ENCODE measurements around the gene MEIKIN. TPM values are rescaled to one million over a fixed set of nuclear protein-coding genes. Genes with fewer than 3 reads are reported as not detected.

The MEIKIN gene
- total and polyA plus RNA-seq, 2 of the 13 experiments (the other 11 are each of a cell fraction or from before 2014, with no cell fraction given) = not detected

DNA sequence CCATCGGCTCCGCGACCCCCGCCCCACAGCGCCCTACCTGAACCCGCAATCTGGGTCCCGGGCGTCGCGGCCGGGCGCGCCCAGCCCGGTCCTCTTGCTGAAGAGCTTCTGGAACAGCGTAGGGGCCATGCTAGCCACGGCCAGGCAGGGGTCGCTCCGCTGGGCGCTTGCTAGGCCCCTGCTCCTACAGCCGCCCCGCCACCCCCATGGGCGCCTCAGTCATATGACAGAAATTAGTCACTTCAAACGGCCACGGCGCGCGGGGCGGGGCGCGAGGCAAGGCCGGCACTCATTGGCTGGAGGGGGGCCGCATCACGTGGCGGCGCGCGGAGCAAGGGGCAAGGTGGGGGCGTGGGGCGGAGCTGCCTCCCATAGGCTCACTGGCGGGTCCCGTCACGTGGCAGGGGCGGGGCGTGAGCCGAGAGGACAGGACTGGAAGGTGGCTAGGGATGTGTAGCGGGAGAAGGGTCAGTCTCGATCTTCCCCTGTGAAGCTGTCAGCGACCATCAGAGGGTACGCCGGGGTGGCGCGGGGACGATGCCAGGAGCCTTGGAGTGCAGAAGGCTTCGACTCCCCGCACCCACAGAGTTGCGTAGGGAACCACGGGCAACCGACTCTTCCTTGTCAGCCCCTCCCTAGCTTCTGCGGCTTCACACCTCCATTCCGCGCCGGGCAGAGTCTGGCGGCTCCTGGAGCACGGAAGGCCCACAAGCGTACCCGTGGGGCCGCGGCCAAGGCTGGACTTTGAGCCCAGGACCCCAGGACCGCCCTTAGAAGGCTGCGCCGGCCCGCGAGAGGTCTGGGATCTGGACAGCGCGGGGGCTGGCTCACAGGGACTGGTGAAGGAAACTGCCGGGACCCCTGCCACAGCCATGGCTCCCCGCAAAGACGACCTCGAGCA is 148.4 kb downstream of the MEIKIN start, which contains the start of gene FNIP1 (continued):
- TF ChIP-seq ZNF337 (CRISPR knock-in tag; IDR thresholded peaks at IDR 0.05; ENCODE audit: borderline replicate concordance, low read depth) = no peak
- TF ChIP-seq TAF15 (IDR thresholded peaks at IDR 0.05; ENCODE audit: low read depth, low read length, poor library complexity, severe bottlenecking) = no peak
- TF ChIP-seq, protein P1, sequence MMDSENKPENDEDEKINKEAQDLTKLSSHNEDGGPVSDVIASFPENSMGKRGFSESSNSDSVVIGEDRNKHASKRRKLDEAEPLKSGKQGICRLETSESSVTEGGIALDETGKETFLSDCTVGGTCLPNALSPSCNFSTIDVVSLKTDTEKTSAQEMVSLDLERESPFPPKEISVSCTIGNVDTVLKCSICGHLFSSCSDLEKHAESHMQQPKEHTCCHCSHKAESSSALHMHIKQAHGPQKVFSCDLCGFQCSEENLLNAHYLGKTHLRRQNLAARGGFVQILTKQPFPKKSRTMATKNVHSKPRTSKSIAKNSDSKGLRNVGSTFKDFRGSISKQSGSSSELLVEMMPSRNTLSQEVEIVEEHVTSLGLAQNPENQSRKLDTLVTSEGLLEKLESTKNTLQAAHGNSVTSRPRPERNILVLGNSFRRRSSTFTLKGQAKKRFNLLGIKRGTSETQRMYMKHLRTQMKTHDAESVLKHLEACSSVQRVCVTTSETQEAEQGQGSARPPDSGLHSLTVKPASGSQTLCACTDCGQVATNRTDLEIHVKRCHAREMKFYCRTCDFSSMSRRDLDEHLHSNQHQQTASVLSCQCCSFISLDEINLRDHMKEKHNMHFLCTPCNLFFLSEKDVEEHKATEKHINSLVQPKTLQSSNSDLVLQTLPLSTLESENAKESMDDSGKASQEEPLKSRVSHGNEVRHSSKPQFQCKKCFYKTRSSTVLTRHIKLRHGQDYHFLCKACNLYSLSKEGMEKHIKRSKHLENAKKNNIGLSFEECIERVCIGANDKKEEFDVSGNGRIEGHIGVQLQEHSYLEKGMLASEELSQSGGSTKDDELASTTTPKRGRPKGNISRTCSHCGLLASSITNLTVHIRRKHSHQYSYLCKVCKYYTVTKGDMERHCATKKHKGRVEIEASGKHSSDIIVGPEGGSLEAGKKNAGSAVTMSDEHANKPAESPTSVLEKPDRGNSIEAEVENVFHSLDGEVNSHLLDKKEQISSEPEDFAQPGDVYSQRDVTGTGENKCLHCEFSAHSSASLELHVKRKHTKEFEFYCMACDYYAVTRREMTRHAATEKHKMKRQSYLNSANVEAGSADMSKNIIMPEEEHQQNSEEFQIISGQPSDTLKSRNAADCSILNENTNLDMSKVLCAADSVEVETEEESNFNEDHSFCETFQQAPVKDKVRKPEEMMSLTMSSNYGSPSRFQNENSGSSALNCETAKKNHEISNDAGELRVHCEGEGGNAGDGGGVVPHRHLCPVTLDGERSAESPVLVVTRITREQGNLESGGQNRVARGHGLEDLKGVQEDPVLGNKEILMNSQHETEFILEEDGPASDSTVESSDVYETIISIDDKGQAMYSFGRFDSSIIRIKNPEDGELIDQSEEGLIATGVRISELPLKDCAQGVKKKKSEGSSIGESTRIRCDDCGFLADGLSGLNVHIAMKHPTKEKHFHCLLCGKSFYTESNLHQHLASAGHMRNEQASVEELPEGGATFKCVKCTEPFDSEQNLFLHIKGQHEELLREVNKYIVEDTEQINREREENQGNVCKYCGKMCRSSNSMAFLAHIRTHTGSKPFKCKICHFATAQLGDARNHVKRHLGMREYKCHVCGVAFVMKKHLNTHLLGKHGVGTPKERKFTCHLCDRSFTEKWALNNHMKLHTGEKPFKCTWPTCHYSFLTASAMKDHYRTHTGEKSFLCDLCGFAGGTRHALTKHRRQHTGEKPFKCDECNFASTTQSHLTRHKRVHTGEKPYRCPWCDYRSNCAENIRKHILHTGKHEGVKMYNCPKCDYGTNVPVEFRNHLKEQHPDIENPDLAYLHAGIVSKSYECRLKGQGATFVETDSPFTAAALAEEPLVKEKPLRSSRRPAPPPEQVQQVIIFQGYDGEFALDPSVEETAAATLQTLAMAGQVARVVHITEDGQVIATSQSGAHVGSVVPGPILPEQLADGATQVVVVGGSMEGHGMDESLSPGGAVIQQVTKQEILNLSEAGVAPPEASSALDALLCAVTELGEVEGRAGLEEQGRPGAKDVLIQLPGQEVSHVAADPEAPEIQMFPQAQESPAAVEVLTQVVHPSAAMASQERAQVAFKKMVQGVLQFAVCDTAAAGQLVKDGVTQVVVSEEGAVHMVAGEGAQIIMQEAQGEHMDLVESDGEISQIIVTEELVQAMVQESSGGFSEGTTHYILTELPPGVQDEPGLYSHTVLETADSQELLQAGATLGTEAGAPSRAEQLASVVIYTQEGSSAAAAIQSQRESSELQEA (CRISPR knock-in tag; IDR thresholded peaks at IDR 0.05; ENCODE audit: not compliant biosample characterization) = no peak
- no peak; the same call in 1 of the 2 replicates for TF ChIP-seq ZNF367 (CRISPR knock-in tag; IDR thresholded peaks at IDR 0.05; ENCODE audit: borderline replicate concordance)
- 0 out of 2 replicates have a peak, but pooled peaks have one; percentile 70 for TF ChIP-seq ZNF577 (CRISPR knock-in tag; IDR thresholded peaks at IDR 0.05; ENCODE audit: borderline replicate concordance, low read depth)
- peak; percentile 35 for TF ChIP-seq CHD2 (IDR thresholded peaks at IDR 0.05; ENCODE audit: low read depth, low read length)
- TF ChIP-seq KLF9 (CRISPR knock-in tag; IDR thresholded peaks at IDR 0.05; ENCODE audit: low read depth) = no peak
- TF ChIP-seq, protein P2, sequence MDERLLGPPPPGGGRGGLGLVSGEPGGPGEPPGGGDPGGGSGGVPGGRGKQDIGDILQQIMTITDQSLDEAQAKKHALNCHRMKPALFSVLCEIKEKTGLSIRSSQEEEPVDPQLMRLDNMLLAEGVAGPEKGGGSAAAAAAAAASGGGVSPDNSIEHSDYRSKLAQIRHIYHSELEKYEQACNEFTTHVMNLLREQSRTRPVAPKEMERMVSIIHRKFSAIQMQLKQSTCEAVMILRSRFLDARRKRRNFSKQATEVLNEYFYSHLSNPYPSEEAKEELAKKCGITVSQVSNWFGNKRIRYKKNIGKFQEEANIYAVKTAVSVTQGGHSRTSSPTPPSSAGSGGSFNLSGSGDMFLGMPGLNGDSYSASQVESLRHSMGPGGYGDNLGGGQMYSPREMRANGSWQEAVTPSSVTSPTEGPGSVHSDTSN (CRISPR knock-in tag; IDR thresholded peaks at IDR 0.05) = no peak
- peak; percentile 89 for TF ChIP-seq MXD4 (CRISPR knock-in tag; IDR thresholded peaks at IDR 0.05)
- TF ChIP-seq, protein P3, sequence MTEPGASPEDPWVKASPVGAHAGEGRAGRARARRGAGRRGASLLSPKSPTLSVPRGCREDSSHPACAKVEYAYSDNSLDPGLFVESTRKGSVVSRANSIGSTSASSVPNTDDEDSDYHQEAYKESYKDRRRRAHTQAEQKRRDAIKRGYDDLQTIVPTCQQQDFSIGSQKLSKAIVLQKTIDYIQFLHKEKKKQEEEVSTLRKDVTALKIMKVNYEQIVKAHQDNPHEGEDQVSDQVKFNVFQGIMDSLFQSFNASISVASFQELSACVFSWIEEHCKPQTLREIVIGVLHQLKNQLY (CRISPR knock-in tag; IDR thresholded peaks at IDR 0.05) = peak; percentile 65
- TF ChIP-seq SRY (CRISPR knock-in tag; IDR thresholded peaks at IDR 0.05) = 0 out of 2 replicates have a peak, but pooled peaks have one; percentile 74
